SH-SY5Y (cell line): Measurements from ENCODE around the gene TBC1D22A.

Experiments used
- GATA2 ChIP-seq: IDR thresholded peaks from 2 replicates; pipeline ENCODE4 v1.6.1; 2011; ENCODE audit warnings: mild to moderate bottlenecking, low read depth, low read length
- GATA3 ChIP-seq: IDR thresholded peaks from 2 replicates; pipeline ENCODE4 v1.6.1; 2011; ENCODE audit warnings: low read depth, mild to moderate bottlenecking, low read length, moderate library complexity

Gene TBC1D22A

DNA sequence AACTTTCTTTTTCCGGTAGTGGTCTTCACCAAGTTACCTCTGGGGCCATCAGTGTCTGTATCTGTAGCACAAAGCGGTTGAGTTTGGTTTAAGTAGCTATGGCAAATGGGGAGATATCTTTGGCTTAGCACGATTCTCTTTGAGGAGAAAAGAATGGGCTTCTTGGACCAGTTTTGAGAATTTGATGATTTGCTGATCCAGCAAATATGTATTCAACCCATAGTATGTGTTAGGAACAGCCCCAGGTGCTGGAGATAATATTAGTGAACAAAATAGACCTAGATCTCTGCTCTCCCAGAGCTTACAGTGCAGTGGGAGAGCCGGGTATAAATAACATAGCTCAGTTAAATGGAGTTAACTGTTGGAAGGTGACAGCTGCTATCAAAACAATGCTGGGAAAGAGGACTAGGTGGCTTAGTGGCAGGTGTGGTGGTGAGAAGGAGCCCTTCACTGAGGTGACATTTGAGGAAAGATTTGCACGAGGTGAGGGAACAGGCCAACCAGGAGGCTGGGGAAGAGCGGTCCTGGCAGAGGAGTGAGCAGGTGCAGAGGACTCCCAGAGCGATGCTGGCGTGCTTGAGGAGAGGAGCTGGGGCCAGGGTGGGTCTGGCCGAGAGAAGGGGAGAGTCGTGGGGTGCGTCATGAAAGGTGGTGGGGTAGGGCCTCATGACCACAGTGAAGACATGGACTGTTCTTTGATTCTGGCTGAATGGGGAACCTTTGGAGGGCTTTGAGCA is 5.0 kb downstream of the TBC1D22A start:
- TF ChIP-seq GATA3 (no peak), GATA2 (no peak)

DNA sequence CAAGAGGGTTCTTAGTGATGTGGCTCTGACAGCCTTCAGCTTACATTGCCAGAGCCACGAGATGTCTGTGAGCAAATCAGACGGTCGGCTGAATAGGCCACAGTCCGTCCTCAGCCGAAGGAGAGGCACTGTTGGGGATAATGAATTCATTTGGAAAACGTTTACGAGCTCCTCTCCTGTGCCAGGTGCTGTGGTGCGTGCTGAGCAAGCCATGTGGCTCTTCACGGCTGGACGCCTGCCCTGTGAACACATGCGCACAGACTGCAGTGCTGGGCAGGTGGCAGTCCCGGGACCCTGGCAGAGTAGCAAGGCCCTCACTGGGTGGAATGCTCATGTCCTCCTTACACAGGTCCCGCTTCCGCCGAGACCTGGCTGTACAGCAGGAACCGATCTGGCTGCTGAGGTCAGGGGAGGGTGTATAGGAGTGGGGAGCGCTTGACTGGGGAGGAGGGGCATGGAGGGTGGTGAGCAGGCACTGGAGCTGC is 6.8 kb downstream of the TBC1D22A start:
- TF ChIP-seq GATA3 (no peak), GATA2 (no peak)

DNA sequence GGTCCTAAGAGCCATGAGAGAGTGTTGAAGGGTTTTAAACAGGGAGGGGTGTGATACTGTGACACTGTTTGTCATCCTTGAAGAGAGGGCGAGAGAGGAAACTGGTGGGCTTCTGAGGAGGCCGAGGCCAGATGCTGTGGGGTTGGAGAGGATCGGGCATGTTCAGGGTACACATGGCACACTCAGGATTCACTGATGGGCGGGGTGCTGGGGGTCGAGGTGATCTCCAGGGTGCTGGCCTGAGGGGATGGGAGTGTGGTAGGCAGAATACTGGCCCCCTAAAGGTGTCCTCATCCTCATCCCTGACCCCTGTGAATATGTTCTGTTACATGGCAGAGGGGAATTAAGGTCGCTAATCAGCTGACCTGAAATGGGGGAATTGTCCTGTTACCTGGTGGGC is 7.3 kb downstream of the TBC1D22A start:
- no peak for TF ChIP-seq GATA3
- TF ChIP-seq GATA2, result no peak

DNA sequence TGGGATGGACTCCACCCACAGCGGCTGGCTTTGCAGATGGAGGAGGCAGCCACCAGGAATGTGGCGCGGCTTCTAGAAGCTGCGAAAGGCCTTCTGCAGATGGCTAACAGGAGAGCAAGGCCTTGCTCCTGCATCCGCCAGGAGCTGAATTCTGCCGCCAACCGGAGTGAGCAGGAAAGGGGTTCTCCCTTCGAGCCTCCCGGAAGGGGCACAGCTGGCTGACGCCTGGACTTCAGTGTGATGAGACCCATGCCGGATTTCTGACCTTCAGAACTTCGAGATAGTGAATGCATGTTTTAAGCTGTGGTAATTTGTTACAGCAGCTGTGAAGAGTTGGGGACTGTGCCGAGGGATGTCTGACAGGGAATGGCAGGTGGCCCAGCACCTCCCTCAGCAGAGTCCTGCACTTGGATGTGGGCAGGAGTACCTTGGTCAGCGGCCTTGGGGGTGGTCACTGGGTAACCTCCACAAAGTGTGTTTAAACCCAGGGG is 7.7 kb downstream of the TBC1D22A start:
- TF ChIP-seq GATA2, result no peak

DNA sequence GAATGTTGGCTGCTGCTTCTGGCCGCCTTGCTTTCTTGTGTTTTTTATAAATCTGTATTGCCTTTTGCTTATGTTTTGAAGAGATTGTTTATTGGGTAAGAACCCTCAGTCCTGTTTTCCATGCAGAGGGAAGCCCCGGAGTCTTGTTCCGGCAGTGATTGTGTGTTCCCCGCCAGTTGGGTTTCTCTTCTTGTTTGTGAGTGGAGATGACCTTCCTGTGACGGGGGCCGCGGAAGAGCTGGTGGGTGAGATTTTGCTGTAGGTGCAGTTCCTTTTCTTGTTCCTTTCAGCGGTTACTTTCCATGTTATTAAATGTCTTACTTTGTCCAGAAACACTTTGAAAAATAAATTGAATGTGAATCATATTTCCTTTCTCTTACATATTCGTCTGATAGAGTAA is 8.3 kb downstream of the TBC1D22A start:
- TF ChIP-seq GATA2 (no peak), GATA3 (no peak)

DNA sequence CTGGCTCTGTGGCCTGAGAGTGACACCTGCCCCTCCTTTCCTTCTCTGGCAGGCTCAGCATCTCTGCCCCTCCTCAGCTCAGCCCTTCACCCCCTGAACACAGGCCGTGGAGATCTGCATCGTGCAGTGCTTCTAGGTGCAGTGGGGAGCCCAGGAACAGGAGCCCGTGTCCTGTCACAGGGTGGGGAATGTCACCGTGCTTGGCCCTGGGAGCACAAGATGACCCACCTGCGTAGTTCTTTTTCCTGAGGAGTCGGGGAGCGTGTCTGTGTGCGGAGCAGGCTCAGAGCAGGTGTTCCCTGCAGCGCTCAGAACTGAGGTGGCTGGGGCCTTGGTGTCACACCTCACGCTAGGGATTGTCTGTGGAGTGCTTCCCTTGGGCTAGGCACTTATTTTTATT is 10.6 kb downstream of the TBC1D22A start:
- TF ChIP-seq GATA2 (no peak), GATA3 (no peak)

DNA sequence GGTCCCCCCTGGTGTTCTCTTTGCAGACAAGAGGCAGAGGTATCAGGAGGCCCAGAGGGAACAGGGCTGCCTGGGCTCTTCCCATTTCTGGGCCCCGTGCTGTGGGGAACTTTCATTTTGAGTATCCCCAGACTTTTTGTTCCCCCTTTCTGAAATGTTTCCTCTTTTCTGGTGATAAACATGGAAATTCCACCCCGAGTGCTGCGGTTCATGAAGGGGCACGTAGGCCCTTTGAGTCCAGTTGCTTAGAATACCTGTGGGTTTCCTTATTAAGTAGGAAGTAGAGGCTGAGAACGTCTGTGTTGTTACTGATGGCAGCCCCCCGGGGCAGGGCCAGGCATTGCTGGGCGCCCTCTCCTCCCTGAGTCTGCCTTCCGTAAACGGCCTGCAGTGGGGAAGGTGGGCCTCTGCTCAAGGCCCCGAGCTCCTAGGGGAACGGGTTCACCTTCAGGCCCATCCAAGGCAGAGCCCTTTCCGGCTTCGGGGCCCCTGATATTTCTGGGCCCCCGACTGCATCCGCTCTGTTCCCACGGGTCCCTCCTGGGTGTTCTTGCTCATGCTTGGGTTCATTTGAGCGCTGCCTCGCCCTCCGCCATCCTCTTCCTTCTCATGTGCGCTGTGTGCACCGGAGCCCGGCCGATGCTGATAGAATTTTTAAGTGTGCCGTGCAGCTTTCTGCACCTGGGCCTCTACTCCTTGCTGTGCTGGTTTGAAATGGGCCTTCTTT is 12.0 kb downstream of the TBC1D22A start:
- TF ChIP-seq GATA2 (no peak), GATA3 (no peak)

DNA sequence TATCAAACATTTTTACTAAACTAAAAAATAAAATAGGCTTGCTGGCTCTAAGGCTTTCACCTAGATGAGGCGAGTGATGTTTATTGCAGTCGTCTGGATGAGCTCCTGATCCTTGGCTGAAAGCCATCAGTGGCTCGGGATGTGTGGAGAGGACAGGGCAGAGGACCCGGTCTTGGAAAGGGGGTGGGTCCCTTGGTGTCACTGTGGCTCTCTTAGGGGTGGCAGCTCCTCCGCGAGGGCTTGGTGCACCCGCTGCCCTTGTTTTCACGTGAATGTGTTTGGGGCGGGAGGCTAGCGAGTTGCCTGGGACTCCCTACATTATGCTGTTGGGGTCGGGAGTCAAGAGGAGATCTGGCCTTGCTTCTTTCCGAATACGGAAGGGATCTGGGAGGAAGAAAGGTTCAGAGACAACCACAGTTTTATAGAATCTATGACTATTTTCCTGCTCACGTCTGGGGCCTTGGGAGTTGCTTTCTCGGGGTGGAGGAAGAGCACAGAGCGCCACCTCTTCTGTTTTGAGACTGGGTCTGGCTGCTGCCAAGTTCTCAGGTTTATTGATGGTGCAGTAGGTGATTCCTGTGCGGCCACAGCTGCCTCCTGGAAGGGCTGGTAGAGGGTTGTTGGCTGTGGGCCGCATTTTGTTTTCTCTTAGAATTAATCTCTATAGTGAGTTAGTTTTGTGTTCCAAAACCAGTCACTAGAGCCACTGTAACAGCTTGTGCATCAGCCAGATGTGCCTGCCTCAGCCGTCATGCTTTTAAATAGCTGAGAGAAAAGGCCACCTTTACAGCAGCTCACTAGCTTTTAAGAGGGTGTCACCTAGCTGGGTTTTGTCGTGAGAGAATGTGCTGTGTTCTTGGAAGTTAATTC is 12.8 kb downstream of the TBC1D22A start:
- TF ChIP-seq GATA2 (no peak), GATA3 (no peak)

DNA sequence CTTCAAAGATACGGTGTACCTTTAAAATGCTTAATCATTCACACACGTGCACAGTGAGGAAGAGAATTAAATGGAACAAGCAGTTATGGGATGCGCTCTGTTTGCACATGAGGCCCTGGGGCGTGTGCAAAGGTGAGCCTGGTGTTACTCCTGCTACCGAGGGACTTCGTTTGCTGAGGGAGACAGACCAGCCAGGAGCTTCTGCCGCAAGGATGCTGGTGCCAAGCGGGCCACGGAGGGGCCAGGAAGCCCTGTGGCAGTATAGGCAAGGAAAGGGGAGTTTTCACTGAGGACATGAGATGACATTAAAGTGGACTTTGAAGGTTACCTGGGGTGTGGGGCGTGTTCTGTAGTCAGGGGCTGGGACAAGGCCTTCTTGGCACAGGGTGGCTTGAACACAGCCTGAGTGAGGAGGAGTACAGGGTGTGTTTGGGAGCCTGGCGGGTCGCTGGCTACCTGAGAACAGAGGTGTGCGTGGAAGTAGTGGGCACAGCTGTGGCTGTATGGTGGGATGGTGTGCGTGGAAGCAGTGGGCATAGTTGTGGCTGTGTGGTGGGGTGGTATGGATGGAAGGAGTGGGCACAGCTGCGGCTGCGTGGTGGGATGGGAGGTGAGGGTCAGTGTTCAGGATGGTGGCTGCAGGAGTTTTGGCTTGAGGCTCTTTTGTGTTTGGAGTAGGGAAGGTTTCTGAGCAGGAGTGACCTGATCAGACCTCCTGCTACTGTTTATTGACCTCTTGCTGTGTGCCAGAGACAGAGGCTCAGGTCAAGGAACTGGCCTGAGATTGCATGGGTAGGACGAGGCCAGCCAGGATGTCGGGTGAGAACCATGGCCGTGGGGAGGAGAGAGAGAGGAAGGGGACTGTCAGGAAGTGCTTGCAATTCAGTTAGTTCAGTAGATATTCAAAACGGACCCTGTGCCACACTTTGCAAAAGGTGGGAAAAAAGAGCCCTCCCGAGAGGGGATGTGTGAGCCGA is 13.7 kb downstream of the TBC1D22A start:
- no peak for TF ChIP-seq GATA2
- TF ChIP-seq GATA3, result no peak

DNA sequence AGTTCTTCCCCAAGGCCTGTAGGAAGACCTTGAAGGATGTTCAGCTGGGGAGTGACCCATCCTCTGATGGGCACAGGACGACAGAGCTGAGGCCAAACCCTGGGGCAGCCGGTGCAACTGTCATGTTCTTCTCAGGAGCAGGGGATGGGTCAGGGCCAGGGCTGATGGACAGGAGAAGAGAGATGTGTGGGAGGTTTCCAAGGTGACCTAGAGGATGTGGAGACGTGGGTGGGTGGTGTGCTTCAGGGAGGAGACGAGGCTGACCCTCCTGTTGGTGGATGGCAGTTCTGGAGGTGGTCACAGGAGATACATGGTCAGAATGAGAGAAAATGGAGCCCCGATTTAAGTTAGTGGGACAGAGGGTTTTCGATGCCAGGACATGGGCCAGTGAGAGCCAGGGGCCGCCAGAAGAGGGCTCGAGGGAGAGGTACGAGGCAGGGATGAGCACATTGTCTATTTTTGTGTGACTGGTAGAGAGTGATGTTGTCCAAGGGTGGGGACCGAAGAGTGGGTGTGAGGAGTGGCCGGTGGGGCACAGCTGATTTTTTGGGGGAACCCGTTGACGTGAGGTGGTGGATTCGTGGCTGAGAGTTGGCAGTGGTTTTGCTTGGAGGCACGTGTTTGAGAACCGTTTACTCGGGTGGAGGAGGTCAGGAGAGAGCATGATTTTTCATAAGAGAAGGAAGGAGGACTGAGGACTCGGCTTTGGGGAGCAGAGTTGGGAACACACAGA is 14.6 kb downstream of the TBC1D22A start:
- TF ChIP-seq GATA2, result no peak
- no peak for TF ChIP-seq GATA3

DNA sequence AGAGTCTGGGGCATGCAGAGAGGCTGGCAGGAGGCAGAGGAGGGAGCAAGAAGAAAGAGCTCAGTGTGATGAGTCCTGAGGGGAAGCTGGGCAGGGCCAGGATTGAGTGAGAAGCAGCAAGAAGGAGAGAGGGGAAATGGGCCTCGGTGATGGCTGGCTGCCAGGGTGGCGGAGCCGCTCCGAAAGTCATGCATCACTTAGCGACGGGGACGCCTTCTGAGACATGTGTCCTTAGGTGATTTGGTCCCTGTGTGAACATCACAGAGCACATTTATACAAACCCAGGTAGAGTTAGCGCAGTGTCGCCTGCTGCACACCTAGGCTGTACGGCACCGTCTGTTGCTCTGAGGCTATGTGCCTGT is 15.1 kb downstream of the TBC1D22A start:
- TF ChIP-seq GATA2 (no peak), GATA3 (no peak)

DNA sequence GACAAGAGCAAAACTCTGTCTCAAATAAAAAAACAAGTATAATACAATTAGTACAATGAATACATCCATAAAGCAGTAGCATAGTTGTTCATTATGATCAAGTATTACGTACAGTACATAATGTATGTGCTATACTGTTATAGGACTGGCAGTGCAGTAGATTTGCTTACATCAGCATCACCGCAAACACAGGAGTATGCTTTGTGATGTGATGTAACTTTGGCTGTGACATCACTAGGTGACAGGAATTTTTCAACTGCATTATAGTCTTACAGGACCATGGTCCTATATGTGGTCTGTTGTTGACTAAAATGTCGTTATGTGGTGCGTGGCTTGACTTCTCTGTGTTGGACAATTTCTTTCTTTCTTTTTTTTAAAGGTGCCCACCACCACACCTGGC is 16.6 kb downstream of the TBC1D22A start:
- TF ChIP-seq GATA3 (no peak), GATA2 (no peak)
